NT2/D1 (cell line): Measurements from ENCODE around the gene INHBB.
"Not testable (repeated sequence)": the region's sequence is repeated elsewhere in the genome, so short reads cannot be mapped to it uniquely, and the experiment has no call there.

ENCODE experiments used
- DNase-seq: peaks from one replicate; pipeline ENCODE4 v3.0.0-alpha.2; 2011; ENCODE audit warnings: low read depth, low spot score
- H3K27me3 ChIP-seq: 2 replicates; pipeline ENCODE4 v1.6.0; 2011; ENCODE audit warnings: mild to moderate bottlenecking; ENCODE audit not compliant: insufficient read length, insufficient read depth
- H3K36me3 ChIP-seq: 2 replicates; pipeline ENCODE4 v1.6.1; 2011; ENCODE audit warnings: mild to moderate bottlenecking, low read length, mixed read lengths; ENCODE audit not compliant: insufficient read depth, insufficient read length
- H3K4me1 ChIP-seq: 2 replicates; pipeline ENCODE4 v1.5.1; 2011; ENCODE audit not compliant: insufficient read depth, insufficient read length
- H3K4me3 ChIP-seq: 2 replicates; pipeline ENCODE4 v1.5.1; 2011; ENCODE audit warnings: low read depth; ENCODE audit not compliant: insufficient read length
- H3K9ac ChIP-seq: 2 replicates; pipeline ENCODE4 v1.6.0; 2011; ENCODE audit warnings: low read depth; ENCODE audit not compliant: insufficient read length
- H3K9me3 ChIP-seq: 2 replicates; pipeline ENCODE4 v1.5.1; 2011; ENCODE audit warnings: mild to moderate bottlenecking, low read length; ENCODE audit not compliant: insufficient read depth
- SUZ12 ChIP-seq: IDR thresholded peaks from 2 replicates; pipeline ENCODE4 v1.6.1; 2011; ENCODE audit not compliant: insufficient read length, insufficient read depth; ENCODE audit errors: extremely low read depth
- YY1 ChIP-seq: IDR thresholded peaks from 2 replicates; pipeline ENCODE4 v1.6.1; 2011; ENCODE audit not compliant: insufficient read length, insufficient read depth
- ZNF274 ChIP-seq: IDR thresholded peaks from 2 replicates; pipeline ENCODE4 v1.6.1; 2011; ENCODE audit warnings: mild to moderate bottlenecking, low read depth, low read length

Gene INHBB

GRCh38 chr2:120303177-120303576, 42.8 kb upstream of the INHBB start:
- H3K9me3 ChIP-seq: no peaks in the 10 kb centered on the region
- H3K27me3 ChIP-seq: peaks cover 9% of the 10 kb centered on the region
- TF ChIP-seq SUZ12: no peak
- no peak for TF ChIP-seq ZNF274
- no peak for TF ChIP-seq YY1
- H3K4me1 ChIP-seq: peaks cover 2% of the 10 kb centered on the region
- no peaks in the 10 kb centered on the region for H3K36me3 ChIP-seq
- H3K9ac ChIP-seq: no peak overlapping the region
- H3K4me3 ChIP-seq: no peak overlapping the region
- DNase-seq: no peak

- TF ChIP-seq ZNF274 (no peak), YY1 (no peak), SUZ12 (no peak)
- no peak overlapping the region for H3K9ac ChIP-seq
- no peak overlapping the region for H3K4me3 ChIP-seq
- H3K36me3 ChIP-seq: no peaks in the 10 kb centered on the region
- DNase-seq: no peak
- no peaks in the 10 kb centered on the region for H3K9me3 ChIP-seq
- peaks cover 9% of the 10 kb centered on the region for H3K27me3 ChIP-seq
- H3K4me1 ChIP-seq: peaks cover 2% of the 10 kb centered on the region
These were observed 40.6 kb upstream of the INHBB start for GRCh38 chr2:120305296-120305695.

- Histone ChIP-seq H3K4me1 (peaks cover 2% of the 10 kb centered on the region), H3K36me3 (no peaks in the 10 kb centered on the region), H3K27me3 (peaks cover 9% of the 10 kb centered on the region), H3K9me3 (no peaks in the 10 kb centered on the region), H3K9ac (no peak overlapping the region), H3K4me3 (no peak overlapping the region)
- TF ChIP-seq ZNF274 (no peak), SUZ12 (no peak), YY1 (no peak)
- DNase-seq: no peak
These were observed 39.9 kb upstream of the INHBB start for GRCh38 chr2:120305937-120306490.

GRCh38 chr2:120307482-120307881, 38.5 kb upstream of the INHBB start:
- Histone ChIP-seq H3K9me3 (no peaks in the 10 kb centered on the region), H3K9ac (no peak overlapping the region), H3K4me1 (peaks cover 2% of the 10 kb centered on the region), H3K4me3 (no peak overlapping the region), H3K27me3 (peaks cover 14% of the 10 kb centered on the region), H3K36me3 (no peaks in the 10 kb centered on the region)
- no peak for DNase-seq
- no peak for TF ChIP-seq ZNF274

GRCh38 chr2:120308038-120308910, 37.7 kb upstream of the INHBB start:
- peaks cover 5% of the 10 kb centered on the region for H3K4me1 ChIP-seq
- TF ChIP-seq ZNF274 (no peak), YY1 (no peak), SUZ12 (no peak)
- H3K27me3 ChIP-seq: peaks cover 15% of the 10 kb centered on the region
- DNase-seq: no peak
- H3K36me3 ChIP-seq: no peaks in the 10 kb centered on the region
- no peak overlapping the region for H3K4me3 ChIP-seq
- no peak overlapping the region for H3K9ac ChIP-seq
- no peaks in the 10 kb centered on the region for H3K9me3 ChIP-seq

- Histone ChIP-seq H3K9me3 (no peaks in the 10 kb centered on the region), H3K27me3 (peaks cover 29% of the 10 kb centered on the region), H3K36me3 (no peaks in the 10 kb centered on the region), H3K4me1 (peaks cover 5% of the 10 kb centered on the region), H3K9ac (no peak overlapping the region), H3K4me3 (no peak overlapping the region)
- DNase-seq: no peak
- TF ChIP-seq YY1 (no peak), ZNF274 (no peak), SUZ12 (no peak)
These were observed 35.8 kb upstream of the INHBB start for GRCh38 chr2:120310136-120310535.

- H3K9ac ChIP-seq, H3K9me3 ChIP-seq, H3K4me1 ChIP-seq, DNase-seq, H3K36me3 ChIP-seq, H3K4me3 ChIP-seq: not testable (repeated sequence)
- H3K27me3 ChIP-seq: peaks cover 35% of the 10 kb centered on the region
These were observed 35.1 kb upstream of the INHBB start for GRCh38 chr2:120310841-120311240.
